ENCODE measurements around the gene SNX3. TPM values are rescaled to one million over a fixed set of nuclear protein-coding genes. Genes with fewer than 3 reads are reported as not detected.

The SNX3 gene
- total RNA-seq: 101 and 106 TPM in 2 replicates

GRCh38 chr6:108260809-108261569 is at the start of gene SNX3:
Gene SNX3, minus strand, starts transcription at chr6:108261040. Its CDS starts 119 bp downstream, at chr6:108260921.

GRCh38 chr6:108294727-108295625 is 34.1 kb upstream of the SNX3 start, which contains the start of gene AFG1L:
Gene AFG1L, plus strand, starts transcription at chr6:108295054. Its CDS starts 26 bp downstream, at chr6:108295080.

GRCh38 chr6:108165714-108166663 is 94.9 kb downstream of the SNX3 start, which contains the start of gene NR2E1:
Gene NR2E1, plus strand, starts transcription at chr6:108166022. Its CDS starts 744 bp downstream, at chr6:108166766.

Other genes starting within 250 kb of the SNX3 start
- gene OSTM1, start 186.3 kb downstream of the SNX3 start, total RNA-seq: 8.9 and 10.4 TPM in 2 replicates
- gene NR2E1, start 95.0 kb downstream of the SNX3 start, total RNA-seq: not detected in 2 replicates
- gene AFG1L, start 34.0 kb upstream of the SNX3 start, total RNA-seq: 1.6 and 2.5 TPM in 2 replicates